Stomach smooth muscle (tissue), 2 donors: ENCODE results near the gene MINDY4.

Experiments used
- H3K27ac ChIP-seq: one replicate; pipeline ENCODE4 v1.7.0; 2013; ENCODE audit warnings: mild to moderate bottlenecking, low read length, inconsistent platforms
- H3K27me3 ChIP-seq, 2 donors: one replicate each; pipeline ENCODE4 v1.7.0; 2013; ENCODE audit warnings: low read length in 2 of 2; ENCODE audit not compliant: insufficient read depth in 2 of 2, control insufficient read depth in 1 of 2
- H3K36me3 ChIP-seq, 2 donors: one replicate each; pipeline ENCODE4 v1.7.0; 2013; ENCODE audit warnings: low read length in 2 of 2; ENCODE audit not compliant: control insufficient read depth in 2 of 2, insufficient read depth in 2 of 2
- H3K4me1 ChIP-seq: one replicate; pipeline ENCODE4 v1.7.0; 2013; ENCODE audit warnings: low read length; ENCODE audit not compliant: control insufficient read depth, insufficient read depth
- H3K4me3 ChIP-seq, 2 donors: one replicate each; pipeline ENCODE4 v1.7.0; 2013; ENCODE audit warnings: low read length in 2 of 2
- H3K9ac ChIP-seq, 2 donors: one replicate each; pipeline ENCODE4 v1.7.0; 2013; ENCODE audit warnings: low read length in 2 of 2, mild to moderate bottlenecking in 1 of 2
- H3K9me3 ChIP-seq, 2 donors: one replicate each; pipeline ENCODE4 v1.7.0; 2013; ENCODE audit warnings: low read length in 2 of 2; ENCODE audit not compliant: control insufficient read depth in 2 of 2
- donor health status: healthy.
- donor health status: Pancreatic carcinoma.

Gene MINDY4

GRCh38 chr7:30867483-30867882, 96.3 kb downstream of the MINDY4 start:
- H3K27me3 ChIP-seq: no peaks in the 10 kb centered on the region
- peaks cover 33% of the 10 kb centered on the region for H3K4me1 ChIP-seq
- H3K9me3 ChIP-seq: no peaks in the 10 kb centered on the region
- H3K9ac ChIP-seq: no peak overlapping the region
- H3K4me3 ChIP-seq: no peak overlapping the region
- H3K27ac ChIP-seq: no peak overlapping the region
- peaks cover 6 to 16% of the 10 kb centered on the region in 2 donors for H3K36me3 ChIP-seq

GRCh38 chr7:30869794-30870611, 98.8 kb downstream of the MINDY4 start:
- H3K27me3 ChIP-seq: no peaks in the 10 kb centered on the region
- H3K4me1 ChIP-seq: peaks cover 17% of the 10 kb centered on the region
- H3K36me3 ChIP-seq: peaks cover 21 to 37% of the 10 kb centered on the region in 2 donors
- H3K9ac ChIP-seq: no peak overlapping the region
- no peak overlapping the region for H3K4me3 ChIP-seq
- no peak overlapping the region for H3K27ac ChIP-seq
- peaks cover 0 to 3% of the 10 kb centered on the region in 2 donors for H3K9me3 ChIP-seq

GRCh38 chr7:30870821-30871518, 99.8 kb downstream of the MINDY4 start:
- Histone ChIP-seq H3K36me3 (peaks cover 28 to 47% of the 10 kb centered on the region in 2 donors), H3K4me3 (no peak overlapping the region), H3K9ac (no peak overlapping the region), H3K27me3 (no peaks in the 10 kb centered on the region), H3K4me1 (peaks cover 17% of the 10 kb centered on the region), H3K27ac (no peak overlapping the region), H3K9me3 (peaks cover 0 to 3% of the 10 kb centered on the region in 2 donors)

GRCh38 chr7:30871655-30872054, 100.4 kb downstream of the MINDY4 start:
- Histone ChIP-seq H3K27me3 (no peaks in the 10 kb centered on the region), H3K36me3 (peaks cover 31 to 51% of the 10 kb centered on the region in 2 donors), H3K9me3 (peaks cover 0 to 3% of the 10 kb centered on the region in 2 donors), H3K4me1 (peaks cover 21% of the 10 kb centered on the region), H3K9ac (no peak overlapping the region), H3K4me3 (no peak overlapping the region), H3K27ac (no peak overlapping the region)

GRCh38 chr7:30873207-30873606, 102.0 kb downstream of the MINDY4 start:
- Histone ChIP-seq H3K4me1 (peaks cover 26% of the 10 kb centered on the region), H3K9ac (no peak overlapping the region), H3K4me3 (no peak overlapping the region), H3K27me3 (no peaks in the 10 kb centered on the region), H3K27ac (no peak overlapping the region), H3K9me3 (peaks cover 0 to 3% of the 10 kb centered on the region in 2 donors), H3K36me3 (peaks cover 31 to 52% of the 10 kb centered on the region in 2 donors)

- Histone ChIP-seq H3K4me3 (no peak overlapping the region), H3K9ac (no peak overlapping the region), H3K36me3 (peaks cover 31 to 54% of the 10 kb centered on the region in 2 donors), H3K4me1 (peaks cover 25% of the 10 kb centered on the region), H3K9me3 (peaks cover 0 to 3% of the 10 kb centered on the region in 2 donors), H3K27ac (no peak overlapping the region), H3K27me3 (no peaks in the 10 kb centered on the region)
Observed at GRCh38 chr7:30873656-30874055, 102.4 kb downstream of the MINDY4 start.

GRCh38 chr7:30874656-30875302, 103.6 kb downstream of the MINDY4 start:
- H3K27ac ChIP-seq: no peak overlapping the region
- no peak overlapping the region for H3K9ac ChIP-seq
- H3K36me3 ChIP-seq: peaks cover 31 to 51% of the 10 kb centered on the region in 2 donors
- H3K4me3 ChIP-seq: no peak overlapping the region
- peaks cover 27% of the 10 kb centered on the region for H3K4me1 ChIP-seq
- no peaks in the 10 kb centered on the region for H3K27me3 ChIP-seq
- H3K9me3 ChIP-seq: peaks cover 0 to 3% of the 10 kb centered on the region in 2 donors

- H3K4me1 ChIP-seq: peaks cover 33% of the 10 kb centered on the region
- H3K9ac ChIP-seq: no peak overlapping the region
- no peak overlapping the region for H3K4me3 ChIP-seq
- H3K27ac ChIP-seq: no peak overlapping the region
- H3K9me3 ChIP-seq: peaks cover 0 to 3% of the 10 kb centered on the region in 2 donors
- H3K36me3 ChIP-seq: peaks cover 31 to 46% of the 10 kb centered on the region in 2 donors
- no peaks in the 10 kb centered on the region for H3K27me3 ChIP-seq
Observed at GRCh38 chr7:30877015-30877769, 106.0 kb downstream of the MINDY4 start.

- H3K27ac ChIP-seq: no peak overlapping the region
- no peak overlapping the region for H3K4me3 ChIP-seq
- peaks cover 0 to 3% of the 10 kb centered on the region in 2 donors for H3K9me3 ChIP-seq
- H3K9ac ChIP-seq: no peak overlapping the region
- no peaks in the 10 kb centered on the region for H3K27me3 ChIP-seq
- peaks cover 33% of the 10 kb centered on the region for H3K4me1 ChIP-seq
- H3K36me3 ChIP-seq: peaks cover 24 to 40% of the 10 kb centered on the region in 2 donors
Observed at GRCh38 chr7:30877993-30878392, 106.8 kb downstream of the MINDY4 start.
